ENCODE measurements around the gene CEBPE.

CEBPE gene

GRCh38 chr14:23124337-23124954 lies 5.4 kb upstream of the CEBPE start:
- no peak overlapping the region for H3K4me3 ChIP-seq (ENCODE audit: low read depth, low read length)
- no peak for DNase-seq
- no peak overlapping the region for H3K27ac ChIP-seq
- H3K36me3 ChIP-seq: no peaks in the 10 kb centered on the region
- TF ChIP-seq CTCF (IDR thresholded peaks at IDR 0.05; ENCODE audit: low read depth, low read length): no peak
- H3K9me3 ChIP-seq (ENCODE audit: severe bottlenecking): no peaks in the 10 kb centered on the region
- H3K27me3 ChIP-seq (ENCODE audit: insufficient read depth, low read depth, severe bottlenecking): peaks cover 20% of the 10 kb centered on the region

GRCh38 chr14:23123419-23123818 lies 4.4 kb upstream of the CEBPE start:
- Histone ChIP-seq H3K27ac (no peak overlapping the region), H3K4me3 (ENCODE audit: low read depth, low read length) (no peak overlapping the region), H3K27me3 (ENCODE audit: insufficient read depth, low read depth, severe bottlenecking) (peaks cover 17% of the 10 kb centered on the region), H3K36me3 (no peaks in the 10 kb centered on the region), H3K9me3 (ENCODE audit: severe bottlenecking) (no peaks in the 10 kb centered on the region)
- DNase-seq: peak; percentile 66
- TF ChIP-seq CTCF (IDR thresholded peaks at IDR 0.05; ENCODE audit: low read depth, low read length): no peak

- H3K27ac ChIP-seq: no peak overlapping the region
- H3K9me3 ChIP-seq (ENCODE audit: severe bottlenecking): no peaks in the 10 kb centered on the region
- H3K27me3 ChIP-seq (ENCODE audit: insufficient read depth, low read depth, severe bottlenecking): peaks cover 11% of the 10 kb centered on the region
- no peaks in the 10 kb centered on the region for H3K36me3 ChIP-seq
- H3K4me3 ChIP-seq (ENCODE audit: low read depth, low read length): no peak overlapping the region
- no peak for TF ChIP-seq CTCF (IDR thresholded peaks at IDR 0.05; ENCODE audit: low read depth, low read length)
- no peak for DNase-seq
Measured at GRCh38 chr14:23122086-23122485, 3.0 kb upstream of the CEBPE start.

DNA sequence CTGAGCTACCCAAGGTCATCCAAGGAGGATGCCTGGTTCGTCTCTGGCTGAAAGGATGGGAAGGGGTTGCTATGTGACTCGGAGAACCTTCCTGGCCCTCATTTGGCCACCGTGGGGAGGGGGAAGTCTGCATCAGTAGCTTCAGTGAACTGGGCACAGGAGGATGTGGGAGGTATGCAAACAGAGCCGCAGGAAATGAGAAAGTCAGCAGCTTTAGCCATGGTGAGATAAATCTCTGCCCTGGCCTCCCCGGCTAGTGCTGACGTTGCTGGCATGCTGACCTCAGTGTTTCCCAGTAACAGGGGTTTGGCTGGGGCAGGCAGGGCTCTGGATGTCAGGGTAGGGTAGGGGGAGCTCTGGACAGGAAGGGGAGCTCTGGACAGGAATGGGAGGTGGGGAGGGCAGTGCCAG lies 2.3 kb upstream of the CEBPE start:
- Histone ChIP-seq H3K4me3 (ENCODE audit: low read depth, low read length) (no peak overlapping the region), H3K36me3 (no peaks in the 10 kb centered on the region), H3K9me3 (ENCODE audit: severe bottlenecking) (no peaks in the 10 kb centered on the region), H3K27ac (no peak overlapping the region), H3K27me3 (ENCODE audit: insufficient read depth, low read depth, severe bottlenecking) (peaks cover 10% of the 10 kb centered on the region)
- DNase-seq: no peak
- TF ChIP-seq CTCF (IDR thresholded peaks at IDR 0.05; ENCODE audit: low read depth, low read length): no peak

GRCh38 chr14:23120541-23121251 lies 1.6 kb upstream of the CEBPE start:
- no peaks in the 10 kb centered on the region for H3K9me3 ChIP-seq (ENCODE audit: severe bottlenecking)
- peak; percentile 98 for TF ChIP-seq CTCF (IDR thresholded peaks at IDR 0.05; ENCODE audit: low read depth, low read length)
- peaks cover 9% of the 10 kb centered on the region for H3K27me3 ChIP-seq (ENCODE audit: insufficient read depth, low read depth, severe bottlenecking)
- H3K4me3 ChIP-seq (ENCODE audit: low read depth, low read length): no peak overlapping the region
- DNase-seq: peak; percentile 90
- no peak overlapping the region for H3K27ac ChIP-seq
- H3K36me3 ChIP-seq: no peaks in the 10 kb centered on the region

Data from WERI-Rb-1 (cell line).